HG03342 (cell line): ENCODE results near the gene EPB41.

Experiments used
- ATAC-seq: cut with Tn5 transposase; IDR thresholded peaks from one replicate; pipeline ENCODE4 v1.9.1; 2021; ENCODE audit warnings: mild to moderate bottlenecking, moderate library complexity; ENCODE audit not compliant: unreplicated experiment

Gene EPB41

DNA sequence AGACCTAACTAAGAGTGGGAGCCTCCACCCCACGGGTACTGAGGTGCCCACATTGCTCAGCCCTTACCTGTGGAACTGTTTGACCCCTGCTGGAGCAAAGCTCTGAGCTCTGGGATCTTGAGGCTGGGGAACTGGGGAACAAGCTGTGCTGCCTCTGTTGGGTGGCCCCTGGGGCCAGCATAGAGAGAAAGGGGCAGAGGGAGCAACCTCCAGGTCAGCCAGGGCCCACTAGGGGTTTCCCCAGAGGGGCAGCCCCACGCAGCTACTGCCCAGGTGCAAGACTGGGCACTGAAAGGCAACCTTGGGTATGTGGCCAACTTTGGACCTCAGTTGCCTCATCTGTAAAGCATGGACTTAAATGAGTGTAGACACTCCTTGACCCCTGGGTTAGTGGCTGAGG, 23.5 kb upstream of the EPB41 start:
- ATAC-seq: no peak

DNA sequence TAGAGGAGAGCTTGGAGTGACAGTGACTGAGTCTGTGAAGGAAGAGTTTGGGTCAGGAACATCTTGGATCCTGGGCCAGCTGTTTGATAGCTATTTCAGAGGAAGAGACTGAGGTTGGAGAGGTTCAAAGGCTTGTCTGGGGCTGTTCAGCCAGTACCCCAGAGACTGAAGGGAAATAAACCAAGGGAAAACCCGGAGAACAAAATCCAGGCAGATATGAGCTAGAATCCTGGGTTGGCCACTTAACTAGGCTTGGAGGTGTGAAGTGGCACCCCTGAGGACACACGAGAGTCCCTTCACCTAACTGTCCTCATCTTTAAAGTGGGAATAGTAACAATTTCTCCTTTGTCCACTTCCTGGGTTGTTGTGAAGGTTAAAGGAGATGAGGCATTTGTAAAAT, 23.1 kb upstream of the EPB41 start:
- ATAC-seq: no peak

DNA sequence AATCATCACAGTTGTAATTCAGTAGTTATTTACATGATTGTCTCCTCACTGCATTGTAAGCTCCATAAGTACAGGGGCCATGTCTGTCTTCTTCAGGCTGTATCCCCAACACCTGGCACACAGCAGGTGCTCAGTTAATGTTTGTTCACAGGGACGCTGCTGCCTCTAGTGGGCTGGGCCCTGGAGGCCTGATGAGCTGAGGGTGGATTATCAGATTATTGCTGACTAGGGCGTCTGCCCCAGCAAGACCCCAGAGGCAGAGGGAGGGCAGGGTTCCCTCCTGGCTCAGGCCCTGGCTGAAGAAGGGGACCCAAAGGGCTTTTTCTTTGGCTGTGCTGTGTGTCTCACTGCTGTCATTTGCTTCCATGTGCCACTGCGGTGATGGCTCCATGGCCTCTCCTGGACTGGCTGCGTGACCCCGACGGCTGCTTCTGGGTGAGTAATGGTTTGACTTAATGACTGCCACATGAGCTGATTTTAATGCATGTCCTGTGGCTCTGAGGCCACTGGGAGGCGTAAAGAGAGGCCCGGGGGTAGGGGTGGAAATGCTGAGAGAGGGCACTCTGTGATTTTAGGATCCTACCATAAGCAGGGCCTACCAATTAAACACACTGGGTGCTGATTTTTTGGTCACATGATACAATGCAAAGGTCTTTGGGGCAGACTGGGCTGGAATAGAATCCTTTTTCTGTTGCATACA, 20.8 kb upstream of the EPB41 start:
- no peak for ATAC-seq

DNA sequence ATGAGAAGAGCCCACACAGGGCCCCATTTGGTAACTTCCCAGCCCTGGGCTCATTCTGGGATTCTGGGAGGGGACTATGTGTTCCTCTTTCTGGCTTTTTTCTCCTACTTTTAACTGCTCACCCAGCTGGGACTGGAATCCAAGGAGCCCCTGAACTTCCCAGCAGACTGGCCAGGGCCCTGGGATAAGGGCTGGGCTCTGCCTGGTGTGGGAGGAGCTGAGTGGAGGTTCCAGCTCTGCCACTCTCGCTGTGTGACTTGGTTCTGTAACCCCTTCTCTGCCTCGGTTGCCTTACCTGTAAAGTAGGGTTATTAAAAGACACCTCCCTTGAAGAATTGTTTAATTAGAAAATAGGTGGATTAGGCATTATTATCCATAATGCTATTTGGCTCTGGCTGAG, 19.6 kb upstream of the EPB41 start:
- ATAC-seq: no peak

DNA sequence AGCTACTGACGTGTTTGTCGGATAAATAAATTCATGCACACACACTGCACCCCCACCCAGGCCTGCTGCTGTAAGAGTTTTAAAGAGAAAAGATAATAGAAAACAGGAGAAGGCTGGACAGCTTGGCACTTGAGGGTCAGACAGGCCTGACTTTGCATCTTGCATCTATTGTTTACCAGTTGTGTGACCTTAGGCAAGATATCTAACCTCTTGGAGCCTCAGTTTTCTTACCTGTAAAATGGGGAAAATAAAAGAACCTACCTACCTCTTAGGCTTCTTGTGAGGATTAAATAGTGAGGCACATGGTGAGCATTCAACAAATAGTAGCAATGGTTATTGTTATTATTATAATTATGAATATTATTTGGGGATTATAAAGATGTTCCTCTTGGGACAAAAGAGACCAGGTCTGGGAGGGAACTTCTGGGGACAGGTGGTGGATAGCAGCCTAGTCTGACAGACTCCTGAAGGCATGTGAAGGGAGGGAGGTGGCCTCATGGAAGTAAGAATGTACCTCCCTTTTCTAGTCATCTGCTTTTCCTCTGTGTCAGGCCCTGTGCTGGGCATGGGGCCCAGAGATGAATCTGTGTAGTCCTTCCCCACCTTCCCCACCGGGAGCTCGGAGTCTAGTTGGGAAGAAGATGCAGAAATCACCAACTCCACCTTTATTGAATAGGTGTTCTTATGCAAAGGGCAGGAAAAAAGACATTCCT, 18.3 kb upstream of the EPB41 start:
- no peak for ATAC-seq

DNA sequence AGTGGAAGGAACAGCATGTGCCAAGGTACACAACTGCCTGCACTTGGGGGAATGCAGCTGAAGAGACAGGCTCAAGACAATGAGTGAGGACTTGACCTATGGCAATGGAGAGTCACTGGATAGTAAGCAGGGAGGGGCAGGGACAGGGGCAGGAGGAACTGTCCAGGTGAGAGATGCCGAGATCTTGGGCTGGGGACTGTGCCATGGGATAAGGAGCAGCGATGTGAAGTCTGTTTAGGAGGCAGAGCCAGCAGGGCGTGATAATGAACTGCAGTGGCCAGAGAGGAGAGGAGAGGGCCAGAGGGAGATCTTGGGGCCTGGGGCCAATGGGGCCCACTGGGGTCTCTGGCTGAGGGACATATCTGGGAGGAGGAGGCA, 17.8 kb upstream of the EPB41 start:
- ATAC-seq: no peak

DNA sequence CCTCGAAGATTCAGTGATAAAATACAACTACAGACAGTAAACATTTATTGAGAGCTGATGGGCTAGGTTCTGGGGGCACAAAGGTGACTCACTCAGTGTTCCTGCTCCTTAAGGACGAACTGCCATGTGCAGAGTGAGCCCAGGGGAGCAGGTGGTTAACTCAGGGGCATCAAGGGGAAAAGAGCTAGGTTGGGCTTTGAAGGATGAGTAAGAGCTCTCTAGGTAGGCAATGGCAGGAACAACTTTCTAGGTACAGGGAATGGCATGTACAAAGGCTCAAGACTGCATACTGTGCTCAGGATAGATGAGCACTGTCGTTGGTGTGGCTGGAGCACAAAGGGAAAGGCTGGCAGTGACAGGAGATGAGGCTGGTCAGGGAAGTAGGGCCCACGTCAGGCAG, 16.6 kb upstream of the EPB41 start:
- no peak for ATAC-seq

DNA sequence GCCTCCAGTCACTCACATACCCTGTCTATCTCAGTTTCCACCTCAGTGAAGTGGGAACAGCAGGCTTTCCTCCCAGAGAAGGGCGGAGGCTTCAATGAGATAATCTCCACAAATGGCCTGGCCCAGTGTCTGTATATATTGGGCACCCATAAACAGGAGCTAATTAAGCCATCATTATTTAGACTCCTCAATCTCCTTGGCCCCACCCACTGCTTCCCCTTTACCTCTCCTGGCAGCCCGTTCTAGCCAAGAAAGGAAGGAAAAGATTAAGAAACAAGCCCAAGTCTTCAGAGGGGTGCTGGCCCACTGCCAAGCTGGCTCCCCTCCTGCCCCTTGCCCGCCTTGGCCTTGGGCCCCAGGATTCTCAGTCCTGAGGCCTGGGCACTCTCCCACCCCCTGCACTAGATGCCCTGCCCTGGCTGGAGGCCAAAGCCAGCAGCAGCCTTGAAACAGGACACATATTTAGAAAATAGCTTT, 15.9 kb upstream of the EPB41 start:
- ATAC-seq: no peak

DNA sequence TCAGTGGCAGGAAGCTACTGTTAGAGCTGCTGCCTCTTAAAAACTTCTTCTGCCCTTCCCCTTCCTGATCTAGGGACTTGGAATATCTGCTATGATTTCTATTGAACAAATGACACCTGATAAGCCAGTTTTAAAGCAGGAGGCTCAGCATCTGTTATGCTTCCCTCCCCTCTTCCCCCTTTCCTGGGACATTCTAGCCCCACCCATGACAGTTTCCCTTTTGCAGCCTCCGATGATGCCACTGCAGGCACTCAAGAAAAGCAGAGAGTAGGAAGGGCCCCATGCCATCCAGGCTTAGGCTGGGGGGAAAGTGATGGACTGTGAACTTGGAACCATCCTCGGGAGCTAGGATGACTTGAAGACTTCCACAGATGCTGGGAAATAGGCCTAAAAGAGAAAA, 15.1 kb upstream of the EPB41 start:
- ATAC-seq: no peak

DNA sequence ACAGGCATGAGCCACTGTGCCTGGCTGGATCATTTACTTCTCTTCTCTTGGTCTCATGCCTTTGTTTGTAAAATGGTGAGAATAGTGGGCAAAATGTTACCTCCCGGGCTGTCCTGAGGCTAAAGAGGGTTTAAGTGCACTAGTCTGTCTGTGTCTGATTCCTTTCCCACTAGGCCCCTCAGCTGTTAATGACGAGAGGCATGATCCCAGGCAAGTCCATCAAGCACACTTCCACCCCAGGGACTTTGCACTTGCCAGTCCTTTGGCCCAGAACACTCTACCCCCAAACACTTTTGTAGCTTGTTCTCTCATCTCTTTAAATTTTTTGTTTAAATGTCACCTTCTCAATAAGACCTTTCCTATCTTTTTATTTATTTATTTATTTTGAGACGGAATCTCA, 13.8 kb upstream of the EPB41 start:
- no peak for ATAC-seq

DNA sequence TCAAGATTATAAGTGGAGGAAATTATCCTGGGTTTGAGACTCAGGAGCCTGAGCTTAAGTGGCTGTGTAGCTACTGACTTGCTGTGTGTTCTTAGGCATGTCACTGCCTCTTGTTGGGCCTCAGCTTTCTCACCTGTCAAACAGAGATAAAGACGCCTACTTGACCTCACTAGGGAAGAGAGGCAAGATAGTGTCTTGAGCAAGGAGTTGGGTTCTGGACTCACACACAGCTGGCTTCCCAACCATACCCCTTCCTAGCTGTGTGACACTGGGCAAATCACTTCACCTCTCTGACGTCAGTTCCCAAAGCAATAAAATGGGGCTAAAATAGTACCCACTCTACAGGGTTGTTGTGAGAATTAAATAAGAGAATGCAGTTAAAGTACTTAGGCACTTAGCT, 11.6 kb upstream of the EPB41 start:
- ATAC-seq: no peak

DNA sequence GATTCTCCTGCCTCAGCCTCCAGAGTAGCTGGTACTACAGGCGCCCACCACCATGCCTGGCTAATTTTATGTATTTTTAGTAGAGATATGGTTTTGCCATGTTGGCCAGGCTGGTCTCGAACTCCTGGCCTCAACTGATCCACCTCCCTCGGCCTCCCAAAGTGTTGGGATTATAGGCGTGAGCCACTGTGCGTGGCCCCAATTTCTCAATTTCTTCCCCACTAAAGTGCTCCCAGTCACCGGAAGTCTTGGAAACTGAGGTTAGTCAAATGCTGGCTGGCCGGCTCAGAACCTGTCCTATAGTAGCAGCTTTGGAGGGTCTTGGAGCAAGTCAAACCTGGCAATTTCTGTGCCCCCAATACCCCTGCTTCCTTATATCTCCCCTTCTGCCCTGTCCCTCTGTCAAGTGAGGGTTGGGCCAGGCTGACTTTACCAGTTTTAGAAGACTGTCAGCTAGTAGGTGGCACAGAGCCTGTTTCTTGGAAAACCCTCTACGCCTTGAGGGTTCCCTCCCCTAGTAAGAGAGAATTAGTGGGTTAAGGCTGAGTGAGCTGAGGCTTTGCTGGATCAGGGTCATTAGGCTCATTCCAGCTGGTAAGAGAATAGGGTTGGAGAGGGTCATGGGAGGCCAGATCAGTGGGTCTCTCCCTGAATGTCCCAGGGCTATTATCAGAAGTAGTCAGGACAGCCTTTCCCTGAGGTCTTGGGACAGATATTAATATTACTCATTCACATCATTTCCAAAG, 8.3 kb upstream of the EPB41 start:
- ATAC-seq: no peak

DNA sequence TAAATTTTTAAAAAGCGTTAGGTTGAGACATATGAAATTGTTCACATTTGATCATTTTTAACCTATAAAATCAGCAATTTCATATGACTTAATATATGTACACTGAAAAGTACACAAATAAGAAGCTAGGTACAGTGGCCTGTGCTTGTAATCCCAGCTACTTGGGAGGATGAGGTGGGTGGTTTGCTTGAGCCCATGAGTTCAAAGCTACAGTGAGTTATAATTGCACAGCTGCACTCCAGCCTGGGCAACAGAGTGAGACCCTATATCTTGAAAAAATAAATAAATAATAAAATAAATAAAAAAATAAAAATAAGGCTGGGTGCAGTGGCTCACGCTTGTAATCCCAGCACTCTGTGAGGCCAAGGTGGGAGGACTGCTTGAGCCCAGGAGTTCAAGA, 5.2 kb upstream of the EPB41 start:
- ATAC-seq: no peak

DNA sequence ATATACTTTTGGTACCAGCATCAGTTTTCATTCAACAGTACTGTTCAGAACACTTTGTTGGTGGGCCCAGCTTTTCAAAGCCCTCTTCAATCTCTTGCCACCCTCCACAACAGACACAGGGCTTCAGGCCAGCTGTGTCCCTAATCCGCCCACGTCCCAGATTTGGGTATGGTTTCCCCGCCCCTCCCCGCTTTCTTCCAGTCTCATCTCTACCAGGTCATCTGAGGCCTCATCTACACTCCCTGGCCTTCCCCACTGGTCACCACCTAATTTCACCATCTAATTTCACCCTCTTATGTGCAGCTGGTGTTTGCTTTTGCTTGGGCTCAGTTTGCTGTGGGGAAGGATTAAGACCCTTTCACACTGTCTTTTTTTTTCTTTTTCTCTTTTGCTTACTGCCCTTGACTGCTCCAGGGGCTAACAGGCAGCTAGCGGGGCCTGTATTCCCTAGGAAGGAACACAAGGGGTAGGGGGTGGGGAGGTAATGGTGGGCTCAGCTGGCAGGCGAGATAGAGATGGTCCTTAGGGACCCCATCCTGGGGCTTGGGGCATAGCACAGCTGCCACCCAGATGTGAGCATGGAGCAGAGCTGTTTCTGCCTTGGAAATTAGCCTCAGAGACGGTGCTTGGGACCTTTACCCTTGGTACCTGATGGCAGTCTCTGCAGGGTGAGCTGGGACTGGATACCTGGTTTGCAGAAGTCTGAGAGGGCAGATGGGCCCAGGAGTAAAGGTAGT, 3.8 kb upstream of the EPB41 start:
- ATAC-seq: no peak

DNA sequence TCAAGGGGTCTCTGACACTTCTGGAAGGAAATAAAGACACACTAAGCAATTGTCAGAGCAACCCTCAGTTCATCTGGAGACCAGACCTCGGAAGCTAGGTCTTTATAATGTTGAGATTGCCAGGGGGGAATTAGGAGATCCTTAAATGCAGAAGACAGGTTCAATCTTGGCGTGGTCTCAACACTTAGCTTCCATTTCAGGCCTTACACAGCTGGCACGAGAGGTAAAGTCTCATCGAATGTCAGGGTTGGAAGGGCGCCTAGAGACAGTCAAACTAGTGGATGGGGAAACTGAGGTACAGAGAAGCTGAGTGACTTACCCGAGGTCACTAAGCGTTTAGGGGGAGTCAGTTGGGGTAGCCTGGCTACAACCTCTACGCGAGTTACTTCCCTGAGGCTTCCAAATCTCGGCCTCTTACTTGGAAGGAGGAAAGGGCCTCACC, 562 bp upstream of the EPB41 start:
- no peak for ATAC-seq

DNA sequence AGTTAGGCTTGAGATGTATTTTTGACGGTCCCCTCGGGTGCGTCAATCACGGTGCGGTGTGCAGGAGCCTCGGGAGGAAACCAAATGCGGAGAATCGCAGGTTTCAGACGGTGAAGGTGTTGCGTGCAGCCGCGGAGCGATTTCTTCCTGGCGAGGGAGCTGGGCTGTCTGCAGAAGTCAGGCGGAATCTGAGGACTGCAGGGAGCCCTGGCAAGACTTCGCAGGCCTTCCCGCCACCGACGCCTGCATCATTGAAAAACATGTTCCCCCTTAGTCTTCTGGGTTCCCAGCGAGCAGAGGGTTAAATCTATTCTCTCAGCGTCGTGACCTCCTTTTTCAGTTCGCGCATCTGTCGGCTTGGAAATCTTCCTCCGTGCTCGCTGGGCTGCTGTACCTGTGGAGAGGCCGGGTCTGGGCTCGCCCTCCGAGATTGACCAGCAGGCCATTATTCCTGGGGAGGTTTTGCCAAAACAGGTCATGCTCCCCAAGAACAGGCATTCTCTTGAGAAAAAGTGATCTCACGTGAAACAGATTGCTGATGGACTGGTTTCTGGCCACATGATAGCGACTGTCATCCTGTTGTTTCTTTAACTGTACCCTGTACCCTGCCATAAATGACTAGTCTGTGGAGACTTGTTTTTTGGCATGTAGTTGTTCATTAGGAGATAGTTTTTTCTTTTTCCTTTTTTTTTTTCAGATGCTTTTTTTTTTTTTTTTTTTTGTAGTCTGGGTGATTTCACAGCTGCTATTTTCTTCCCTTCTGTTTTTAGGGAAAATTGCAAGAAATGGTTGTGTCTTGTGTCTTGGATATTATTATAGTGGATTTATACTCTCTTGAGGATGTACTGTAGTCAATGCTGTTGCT, 894 bp downstream of the EPB41 start:
- ATAC-seq: peak; percentile 23

DNA sequence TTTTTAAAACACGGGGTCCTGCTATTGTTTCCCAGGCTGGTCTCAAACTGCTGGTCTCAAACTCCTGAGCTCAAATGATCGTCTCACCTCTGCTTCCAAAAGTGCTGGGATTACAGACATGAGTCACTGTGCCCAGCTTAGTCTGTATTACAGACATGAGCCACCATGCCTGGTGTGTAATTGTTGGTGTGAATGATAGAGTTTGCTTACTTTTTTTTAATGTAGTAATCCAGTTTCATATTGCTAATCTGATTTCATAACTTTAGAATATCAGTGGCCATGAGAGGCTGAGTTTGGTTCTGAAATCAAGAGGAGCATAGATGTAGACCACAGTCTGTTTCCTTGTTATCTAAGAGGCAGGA, 3.4 kb downstream of the EPB41 start:
- no peak for ATAC-seq

DNA sequence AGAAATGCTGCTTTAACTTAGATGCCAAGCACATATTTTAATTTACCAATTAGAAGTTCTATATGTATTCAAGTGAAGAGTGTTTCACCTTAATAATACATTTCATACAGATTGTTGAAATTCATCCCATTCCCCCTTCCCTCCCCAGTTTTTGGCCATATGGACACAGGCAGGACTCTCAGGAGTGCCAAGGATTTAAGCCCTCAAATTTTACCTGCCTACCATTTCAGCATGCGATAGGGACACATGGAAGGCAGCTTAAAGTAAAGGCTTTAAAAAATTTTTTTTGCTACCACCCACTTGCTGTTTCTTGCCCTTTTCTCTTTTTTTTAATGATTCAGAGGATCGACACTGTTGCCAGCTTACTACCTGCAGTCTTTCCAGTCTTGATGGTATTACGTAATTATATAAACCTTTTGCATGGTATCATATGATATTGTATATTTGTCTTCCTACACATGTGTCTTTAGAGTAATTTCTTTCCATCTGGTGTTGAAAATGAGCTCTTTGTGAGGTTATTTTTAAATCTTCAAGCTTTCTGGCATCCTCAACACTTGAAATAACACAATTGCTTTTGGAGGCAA, 7.0 kb downstream of the EPB41 start:
- no peak for ATAC-seq

DNA sequence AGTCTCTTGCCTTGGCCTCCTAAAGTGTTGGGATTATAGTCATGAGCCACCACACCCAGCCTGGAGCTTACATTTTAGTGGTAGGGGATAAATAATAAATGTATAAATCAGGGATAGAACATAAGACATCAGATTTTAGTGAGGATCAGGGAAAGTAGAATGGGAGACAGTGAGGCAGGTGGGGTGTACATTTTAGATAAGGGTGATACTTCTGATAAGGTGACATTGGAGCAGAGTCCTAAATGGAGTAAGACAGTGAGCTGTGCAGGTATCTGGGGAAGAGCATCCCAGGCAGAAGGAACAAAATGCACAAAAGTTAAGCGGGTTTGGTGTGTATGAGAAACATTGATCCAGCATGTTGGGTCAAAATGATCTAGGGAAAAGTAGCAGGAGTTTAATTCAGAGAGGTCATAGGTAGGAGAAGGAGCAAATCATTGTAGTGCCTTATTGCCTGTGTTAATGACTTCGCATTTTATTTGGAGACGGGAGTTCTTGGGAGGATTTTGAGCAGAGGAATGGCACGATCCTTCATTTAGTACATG, 11.1 kb downstream of the EPB41 start:
- no peak for ATAC-seq
